Measurements from ENCODE around the gene TOMM40L.

Gene TOMM40L

GRCh38 chr1:161266836-161267235 is 41.0 kb downstream of the TOMM40L start:
- no peak overlapping the region for H3K27ac Mint-ChIP-seq

DNA sequence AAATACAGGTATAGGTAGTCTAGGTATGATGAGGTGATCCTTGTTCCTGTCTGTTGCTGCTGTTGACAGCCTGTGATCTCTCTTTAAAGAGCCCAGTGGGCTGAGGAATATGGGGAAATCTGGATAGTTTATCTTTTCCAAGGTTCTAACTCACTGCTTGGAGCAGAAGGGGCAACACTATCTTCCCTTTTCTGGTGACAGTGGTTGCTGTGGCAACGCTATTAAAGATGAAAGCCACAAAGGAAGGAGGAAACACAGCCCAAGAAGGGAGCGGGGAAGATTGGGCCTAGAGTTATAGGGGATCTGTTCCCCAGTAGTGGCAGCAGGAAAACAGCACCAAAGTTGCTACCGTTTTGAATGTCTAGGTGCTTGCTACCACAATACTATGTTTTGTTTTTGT is 41.5 kb downstream of the TOMM40L start:
- H3K27ac Mint-ChIP-seq = no peak overlapping the region
- H3K4me3 Mint-ChIP-seq = no peak overlapping the region
- no peaks in the 10 kb centered on the region for H3K9me3 Mint-ChIP-seq
- no peaks in the 10 kb centered on the region for H3K4me1 Mint-ChIP-seq (ENCODE audit: low read depth)
- peaks cover 5% of the 10 kb centered on the region for H3K27me3 Mint-ChIP-seq (ENCODE audit: low read depth)
- H3K36me3 Mint-ChIP-seq (ENCODE audit: low read depth) = no peaks in the 10 kb centered on the region

More at GRCh38 chr1:161266836-161267235, 41.0 kb downstream of the TOMM40L start:
- no peaks in the 10 kb centered on the region for H3K36me3 Mint-ChIP-seq (ENCODE audit: low read depth)
- no peaks in the 10 kb centered on the region for H3K4me1 Mint-ChIP-seq (ENCODE audit: low read depth)
- H3K27me3 Mint-ChIP-seq (ENCODE audit: low read depth) = peaks cover 7% of the 10 kb centered on the region
- H3K4me3 Mint-ChIP-seq = no peak overlapping the region
- no peaks in the 10 kb centered on the region for H3K9me3 Mint-ChIP-seq

- peaks cover 33% of the 10 kb centered on the region for H3K27me3 Mint-ChIP-seq (ENCODE audit: low read depth)
- H3K36me3 Mint-ChIP-seq (ENCODE audit: low read depth) = no peaks in the 10 kb centered on the region
- H3K4me1 Mint-ChIP-seq (ENCODE audit: low read depth) = no peaks in the 10 kb centered on the region
- no peaks in the 10 kb centered on the region for H3K9me3 Mint-ChIP-seq
- no peak overlapping the region for H3K4me3 Mint-ChIP-seq
- H3K27ac Mint-ChIP-seq = no peak overlapping the region
Observed at GRCh38 chr1:161273402-161273801, 47.5 kb downstream of the TOMM40L start.

- Mint-ChIP-seq H3K36me3 (ENCODE audit: low read depth) (no peaks in the 10 kb centered on the region), H3K9me3 (no peaks in the 10 kb centered on the region), H3K27me3 (ENCODE audit: low read depth) (peaks cover 42% of the 10 kb centered on the region), H3K4me1 (ENCODE audit: low read depth) (no peaks in the 10 kb centered on the region), H3K27ac (no peak overlapping the region), H3K4me3 (no peak overlapping the region)
Observed at GRCh38 chr1:161274874-161275273, 49.0 kb downstream of the TOMM40L start.

Data from T-helper 1 cell treated with Interleukin-12 subunit alpha and Interleukin-12 subunit beta and Interleukin-4 antibody, amounts not matched to agents 30 μg/mL and 1 μg/mL, for 36 hours (primary cell).